Measurements from ENCODE around the gene ADAMTSL1.

DNA sequence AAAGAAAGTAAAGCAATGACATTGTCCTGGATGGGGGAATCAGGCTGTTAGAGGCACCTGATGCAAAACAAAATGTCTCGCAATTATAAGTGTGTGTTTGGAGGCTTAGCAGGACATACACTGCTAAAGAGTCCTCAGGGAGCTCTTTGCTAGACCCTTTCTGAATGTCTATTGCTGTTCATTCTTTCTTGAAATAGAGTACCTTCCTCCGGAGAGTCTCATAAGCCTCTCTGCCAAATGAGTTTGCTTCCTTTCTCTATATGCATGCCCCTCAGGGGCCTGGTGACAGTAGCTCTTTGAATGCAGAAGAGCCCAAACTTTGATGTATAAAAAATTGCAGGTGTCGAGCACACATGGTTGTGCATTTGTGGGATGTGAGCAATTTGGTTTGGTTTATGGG lies 26.4 kb upstream of the ADAMTSL1 start:
- TF ChIP-seq, protein P1, sequence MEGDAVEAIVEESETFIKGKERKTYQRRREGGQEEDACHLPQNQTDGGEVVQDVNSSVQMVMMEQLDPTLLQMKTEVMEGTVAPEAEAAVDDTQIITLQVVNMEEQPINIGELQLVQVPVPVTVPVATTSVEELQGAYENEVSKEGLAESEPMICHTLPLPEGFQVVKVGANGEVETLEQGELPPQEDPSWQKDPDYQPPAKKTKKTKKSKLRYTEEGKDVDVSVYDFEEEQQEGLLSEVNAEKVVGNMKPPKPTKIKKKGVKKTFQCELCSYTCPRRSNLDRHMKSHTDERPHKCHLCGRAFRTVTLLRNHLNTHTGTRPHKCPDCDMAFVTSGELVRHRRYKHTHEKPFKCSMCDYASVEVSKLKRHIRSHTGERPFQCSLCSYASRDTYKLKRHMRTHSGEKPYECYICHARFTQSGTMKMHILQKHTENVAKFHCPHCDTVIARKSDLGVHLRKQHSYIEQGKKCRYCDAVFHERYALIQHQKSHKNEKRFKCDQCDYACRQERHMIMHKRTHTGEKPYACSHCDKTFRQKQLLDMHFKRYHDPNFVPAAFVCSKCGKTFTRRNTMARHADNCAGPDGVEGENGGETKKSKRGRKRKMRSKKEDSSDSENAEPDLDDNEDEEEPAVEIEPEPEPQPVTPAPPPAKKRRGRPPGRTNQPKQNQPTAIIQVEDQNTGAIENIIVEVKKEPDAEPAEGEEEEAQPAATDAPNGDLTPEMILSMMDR (IDR thresholded peaks at IDR 0.05; ENCODE audit: low read depth, low read length), result no peak
- no peak for TF ChIP-seq EZH2phosphoT487 (IDR thresholded peaks at IDR 0.05; ENCODE audit: low read depth)

Measured in OCI-LY3 (cell line).